Body of pancreas (tissue), 4 donors: ENCODE measurements around the gene HIKESHI.

Experiments used
- CTCF ChIP-seq, 7 experiments: fragments of 450-650 bp in 4 of 7; fragments of 200-600 bp in 3 of 7; sonication (generic) in 3 of 7; IDR thresholded peaks; one replicate each; pipeline ENCODE4 v1.5.1; 2016 to 2019; ENCODE audit warnings: antibody characterized with exemption in 7 of 7
- POLR2A ChIP-seq, 3 donors: fragments of 450-650 bp; IDR thresholded peaks; one replicate each; pipeline ENCODE4 v1.6.1; 2016; ENCODE audit warnings: antibody characterized with exemption in 3 of 3, mild to moderate bottlenecking in 2 of 3

- TF ChIP-seq CTCF (IDR thresholded peaks at IDR 0.05) = no peak
- no peak for TF ChIP-seq POLR2A (IDR thresholded peaks at IDR 0.05)
Measured at GRCh38 chr11:86335131-86335767, 33.2 kb downstream of the HIKESHI start.
